Body of pancreas (tissue), 4 donors: ENCODE measurements around the gene TTC38.

Experiments
- POLR2A ChIP-seq, 3 donors: fragments of 450-650 bp; IDR thresholded peaks; one replicate each; pipeline ENCODE4 v1.6.1; 2016; ENCODE audit warnings: antibody characterized with exemption in 3 of 3, mild to moderate bottlenecking in 2 of 3
- TF ChIP-seq, protein P1 (sequence below), 7 experiments: fragments of 450-650 bp in 4 of 7; fragments of 200-600 bp in 3 of 7; sonication (generic) in 3 of 7; IDR thresholded peaks; one replicate each; pipeline ENCODE4 v1.5.1; 2016 to 2019; ENCODE audit warnings: antibody characterized with exemption in 7 of 7

DNA sequence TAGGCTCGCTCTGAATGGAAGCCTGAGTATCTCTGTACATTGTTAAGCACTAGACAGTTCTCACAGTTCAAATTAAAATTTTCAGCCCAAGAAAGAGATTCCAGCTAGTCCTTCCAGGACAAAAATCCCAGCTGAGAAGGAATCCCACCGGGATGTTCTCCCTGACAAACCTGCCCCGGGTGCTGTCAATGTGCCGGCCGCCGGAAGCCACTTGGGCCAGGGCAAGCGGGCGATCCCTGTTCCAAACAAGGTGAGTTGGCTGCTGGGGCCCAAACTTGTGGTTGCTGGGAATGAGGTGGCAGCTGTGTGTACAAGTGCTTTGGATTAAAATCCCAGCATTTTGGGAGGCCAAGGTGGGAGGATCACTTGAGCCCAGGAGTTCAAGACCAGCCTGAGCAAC lies 44.2 kb downstream of the TTC38 start:
- no peak for TF ChIP-seq POLR2A (IDR thresholded peaks at IDR 0.05)
- TF ChIP-seq, protein P1, sequence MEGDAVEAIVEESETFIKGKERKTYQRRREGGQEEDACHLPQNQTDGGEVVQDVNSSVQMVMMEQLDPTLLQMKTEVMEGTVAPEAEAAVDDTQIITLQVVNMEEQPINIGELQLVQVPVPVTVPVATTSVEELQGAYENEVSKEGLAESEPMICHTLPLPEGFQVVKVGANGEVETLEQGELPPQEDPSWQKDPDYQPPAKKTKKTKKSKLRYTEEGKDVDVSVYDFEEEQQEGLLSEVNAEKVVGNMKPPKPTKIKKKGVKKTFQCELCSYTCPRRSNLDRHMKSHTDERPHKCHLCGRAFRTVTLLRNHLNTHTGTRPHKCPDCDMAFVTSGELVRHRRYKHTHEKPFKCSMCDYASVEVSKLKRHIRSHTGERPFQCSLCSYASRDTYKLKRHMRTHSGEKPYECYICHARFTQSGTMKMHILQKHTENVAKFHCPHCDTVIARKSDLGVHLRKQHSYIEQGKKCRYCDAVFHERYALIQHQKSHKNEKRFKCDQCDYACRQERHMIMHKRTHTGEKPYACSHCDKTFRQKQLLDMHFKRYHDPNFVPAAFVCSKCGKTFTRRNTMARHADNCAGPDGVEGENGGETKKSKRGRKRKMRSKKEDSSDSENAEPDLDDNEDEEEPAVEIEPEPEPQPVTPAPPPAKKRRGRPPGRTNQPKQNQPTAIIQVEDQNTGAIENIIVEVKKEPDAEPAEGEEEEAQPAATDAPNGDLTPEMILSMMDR (IDR thresholded peaks at IDR 0.05): no peak
